HEK293T (cell line): ENCODE data around the gene ADTRP.

Experiments
- FOXM1 ChIP-seq: fragments of 450-650 bp; IDR thresholded peaks from 2 replicates; pipeline ENCODE4 v1.6.1; 2017; ENCODE audit warnings: mild to moderate bottlenecking, borderline replicate concordance
- ZNF384 ChIP-seq: fragments of 450-650 bp; IDR thresholded peaks from 2 replicates; pipeline ENCODE4 v1.6.1; 2016

DNA sequence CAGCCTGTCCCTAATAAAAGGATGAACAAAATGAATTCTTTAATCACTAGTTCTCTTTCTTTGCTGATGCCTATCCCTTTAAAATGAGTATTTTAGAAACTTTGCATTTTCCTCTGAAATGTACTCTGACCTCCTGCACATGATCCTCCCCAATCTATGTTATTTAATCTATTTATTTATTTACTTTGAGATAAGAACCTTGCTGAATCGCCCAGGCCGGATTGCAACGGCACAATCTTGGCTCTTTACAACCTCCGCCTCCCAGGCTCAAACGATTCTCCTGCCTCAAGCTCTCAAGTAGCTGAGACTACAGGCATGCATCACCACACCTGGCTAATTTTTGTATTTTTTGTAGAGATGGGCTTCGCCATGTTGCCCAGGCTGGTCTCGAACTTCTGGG, 27.9 kb downstream of the ADTRP start:
- TF ChIP-seq FOXM1 (no peak), ZNF384 (no peak)
